ENCODE measurements around the gene STRIP2.

DNA sequence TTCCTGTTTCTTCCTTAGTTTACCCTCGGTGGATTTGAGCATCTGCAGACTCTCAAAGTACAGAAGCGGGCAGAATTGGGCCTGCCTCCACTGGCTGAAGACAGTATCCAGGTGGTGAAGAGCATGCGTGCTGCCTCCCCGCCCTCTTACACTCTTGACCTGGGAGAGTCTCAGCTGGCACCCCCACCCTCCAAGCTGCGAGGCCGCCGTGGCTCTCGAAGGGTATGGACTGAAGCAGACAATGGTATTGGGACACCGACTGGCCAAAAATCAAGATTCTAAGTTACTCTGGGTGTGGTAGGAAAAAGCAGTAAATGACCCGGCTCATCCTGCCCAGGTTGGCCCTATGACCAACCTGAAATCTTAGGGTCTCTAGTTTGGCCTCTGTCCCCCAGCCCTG, 22.2 kb downstream of the STRIP2 start:
- TF ChIP-seq IRF2 (CRISPR knock-in tag; IDR thresholded peaks at IDR 0.05; ENCODE audit: borderline replicate concordance, low read depth) (no peak), TCF7 (CRISPR knock-in tag; IDR thresholded peaks at IDR 0.05; ENCODE audit: low read depth) (no peak), TEAD1 (CRISPR knock-in tag; IDR thresholded peaks at IDR 0.05) (no peak), ZNF263 (CRISPR knock-in tag; IDR thresholded peaks at IDR 0.05; ENCODE audit: low read depth) (no peak), NFE2L1 (CRISPR knock-in tag; IDR thresholded peaks at IDR 0.05) (no peak), ATF1 (CRISPR knock-in tag; IDR thresholded peaks at IDR 0.05) (no peak), NR2C2 (CRISPR knock-in tag; IDR thresholded peaks at IDR 0.05) (no peak)
- TF ChIP-seq, protein P1, sequence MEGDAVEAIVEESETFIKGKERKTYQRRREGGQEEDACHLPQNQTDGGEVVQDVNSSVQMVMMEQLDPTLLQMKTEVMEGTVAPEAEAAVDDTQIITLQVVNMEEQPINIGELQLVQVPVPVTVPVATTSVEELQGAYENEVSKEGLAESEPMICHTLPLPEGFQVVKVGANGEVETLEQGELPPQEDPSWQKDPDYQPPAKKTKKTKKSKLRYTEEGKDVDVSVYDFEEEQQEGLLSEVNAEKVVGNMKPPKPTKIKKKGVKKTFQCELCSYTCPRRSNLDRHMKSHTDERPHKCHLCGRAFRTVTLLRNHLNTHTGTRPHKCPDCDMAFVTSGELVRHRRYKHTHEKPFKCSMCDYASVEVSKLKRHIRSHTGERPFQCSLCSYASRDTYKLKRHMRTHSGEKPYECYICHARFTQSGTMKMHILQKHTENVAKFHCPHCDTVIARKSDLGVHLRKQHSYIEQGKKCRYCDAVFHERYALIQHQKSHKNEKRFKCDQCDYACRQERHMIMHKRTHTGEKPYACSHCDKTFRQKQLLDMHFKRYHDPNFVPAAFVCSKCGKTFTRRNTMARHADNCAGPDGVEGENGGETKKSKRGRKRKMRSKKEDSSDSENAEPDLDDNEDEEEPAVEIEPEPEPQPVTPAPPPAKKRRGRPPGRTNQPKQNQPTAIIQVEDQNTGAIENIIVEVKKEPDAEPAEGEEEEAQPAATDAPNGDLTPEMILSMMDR (IDR thresholded peaks at IDR 0.05) = no peak
- TF ChIP-seq, protein P2, sequence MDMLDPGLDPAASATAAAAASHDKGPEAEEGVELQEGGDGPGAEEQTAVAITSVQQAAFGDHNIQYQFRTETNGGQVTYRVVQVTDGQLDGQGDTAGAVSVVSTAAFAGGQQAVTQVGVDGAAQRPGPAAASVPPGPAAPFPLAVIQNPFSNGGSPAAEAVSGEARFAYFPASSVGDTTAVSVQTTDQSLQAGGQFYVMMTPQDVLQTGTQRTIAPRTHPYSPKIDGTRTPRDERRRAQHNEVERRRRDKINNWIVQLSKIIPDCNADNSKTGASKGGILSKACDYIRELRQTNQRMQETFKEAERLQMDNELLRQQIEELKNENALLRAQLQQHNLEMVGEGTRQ (CRISPR knock-in tag; IDR thresholded peaks at IDR 0.05) = no peak
- TF ChIP-seq, protein P3, sequence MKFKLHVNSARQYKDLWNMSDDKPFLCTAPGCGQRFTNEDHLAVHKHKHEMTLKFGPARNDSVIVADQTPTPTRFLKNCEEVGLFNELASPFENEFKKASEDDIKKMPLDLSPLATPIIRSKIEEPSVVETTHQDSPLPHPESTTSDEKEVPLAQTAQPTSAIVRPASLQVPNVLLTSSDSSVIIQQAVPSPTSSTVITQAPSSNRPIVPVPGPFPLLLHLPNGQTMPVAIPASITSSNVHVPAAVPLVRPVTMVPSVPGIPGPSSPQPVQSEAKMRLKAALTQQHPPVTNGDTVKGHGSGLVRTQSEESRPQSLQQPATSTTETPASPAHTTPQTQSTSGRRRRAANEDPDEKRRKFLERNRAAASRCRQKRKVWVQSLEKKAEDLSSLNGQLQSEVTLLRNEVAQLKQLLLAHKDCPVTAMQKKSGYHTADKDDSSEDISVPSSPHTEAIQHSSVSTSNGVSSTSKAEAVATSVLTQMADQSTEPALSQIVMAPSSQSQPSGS (CRISPR knock-in tag; IDR thresholded peaks at IDR 0.05; ENCODE audit: borderline replicate concordance, low read depth) = no peak

All from WTC11 (cell line).